ENCODE data around the gene SEMA4C.
A peak's percentile ranks its signal among the peaks of the same experiment; 100 is the strongest.

SEMA4C gene

GRCh38 chr2:96816836-96817702 lies 52.8 kb downstream of the SEMA4C start:
- no peak for DNase-seq

- peak; percentile 75 for DNase-seq
These were observed 53.6 kb downstream of the SEMA4C start, which contains the start of gene CNNM3 for GRCh38 chr2:96816127-96816835. Gene CNNM3, plus strand, starts transcription at chr2:96816268. Its CDS starts 10 bp downstream, at chr2:96816278.

GRCh38 chr2:96815326-96816126 lies 54.4 kb downstream of the SEMA4C start:
- no peak for DNase-seq

- DNase-seq: no peak
These were observed 56.2 kb downstream of the SEMA4C start for GRCh38 chr2:96813656-96814055.

GRCh38 chr2:96811917-96812316 lies 58.0 kb downstream of the SEMA4C start:
- DNase-seq: no peak

- no peak for DNase-seq
These were observed 59.1 kb downstream of the SEMA4C start for GRCh38 chr2:96810783-96811192.

GRCh38 chr2:96809951-96810782 lies 59.7 kb downstream of the SEMA4C start:
- no peak for DNase-seq

Measured in NCI-H2029 (cell line).